Measurements from ENCODE around the gene TOP3B.

GRCh38 chr22:21961886-21962654 is 20.5 kb downstream of the TOP3B start:
- no peak for TF ChIP-seq AFF4 (CRISPR knock-in tag; IDR thresholded peaks at IDR 0.05; ENCODE audit: borderline replicate concordance)
- TF ChIP-seq JAZF1 (CRISPR knock-in tag; IDR thresholded peaks at IDR 0.05) = no peak
- TF ChIP-seq HMGXB4 (CRISPR knock-in tag; IDR thresholded peaks at IDR 0.05) = no peak
- TF ChIP-seq CREB1 (CRISPR knock-in tag; IDR thresholded peaks at IDR 0.05) = no peak
- TF ChIP-seq ATF2 (CRISPR knock-in tag; IDR thresholded peaks at IDR 0.05; ENCODE audit: borderline replicate concordance, low read depth) = no peak
- no peak for TF ChIP-seq CTCF (IDR thresholded peaks at IDR 0.05)
- no peak for TF ChIP-seq CREM (CRISPR knock-in tag; IDR thresholded peaks at IDR 0.05)
- TF ChIP-seq USF2 (CRISPR knock-in tag; IDR thresholded peaks at IDR 0.05) = no peak
- no peak for TF ChIP-seq ZNF425 (CRISPR knock-in tag; conservative IDR thresholded peaks at IDR 0.05)
- no peak for TF ChIP-seq MAX (CRISPR knock-in tag; IDR thresholded peaks at IDR 0.05)
